Ishikawa (cell line): ENCODE measurements around the gene REPIN1.

ENCODE experiments used
- CEBPB ChIP-seq: IDR thresholded peaks from 2 replicates; pipeline ENCODE4 v1.6.1; 2012
- CREB1 ChIP-seq: IDR thresholded peaks from 2 replicates; pipeline ENCODE4 v1.6.1; 2012; ENCODE audit warnings: low read depth
- EGR1 ChIP-seq: IDR thresholded peaks from 2 replicates; pipeline ENCODE4 v1.6.1; 2012
- EP300 ChIP-seq: IDR thresholded peaks from 2 replicates; pipeline ENCODE4 v1.6.1; 2012; ENCODE audit warnings: borderline replicate concordance
- FOXM1 ChIP-seq: IDR thresholded peaks from 2 replicates; pipeline ENCODE4 v1.6.1; 2012; ENCODE audit warnings: low read depth, borderline replicate concordance
- NFIC ChIP-seq: IDR thresholded peaks from 2 replicates; pipeline ENCODE4 v1.6.1; 2012
- RAD21 ChIP-seq: IDR thresholded peaks from 2 replicates; pipeline ENCODE4 v1.6.1; 2012; ENCODE audit warnings: low read depth
- TAF1 ChIP-seq: IDR thresholded peaks from 2 replicates; pipeline ENCODE4 v1.6.1; 2012; ENCODE audit warnings: low read depth, mild to moderate bottlenecking
- TCF12 ChIP-seq: IDR thresholded peaks from 2 replicates; pipeline ENCODE4 v1.6.1; 2012; ENCODE audit warnings: low read depth
- TEAD4 ChIP-seq: IDR thresholded peaks from 2 replicates; pipeline ENCODE4 v1.6.1; 2012
- YY1 ChIP-seq: IDR thresholded peaks from 2 replicates; pipeline ENCODE4 v1.6.1; 2012; ENCODE audit warnings: low read depth
- ZBTB7A ChIP-seq: IDR thresholded peaks from 2 replicates; pipeline ENCODE4 v1.6.1; 2012; ENCODE audit warnings: low read depth
- TF ChIP-seq, protein P1 (sequence below): IDR thresholded peaks from 2 replicates; pipeline ENCODE4 v1.6.1; 2012
- TF ChIP-seq, protein P2 (sequence below): IDR thresholded peaks from 2 replicates; pipeline ENCODE4 v1.6.1; 2012; ENCODE audit warnings: low read depth, mild to moderate bottlenecking
- TF ChIP-seq, protein P3 (sequence below): IDR thresholded peaks from 2 replicates; pipeline ENCODE4 v1.6.1; 2012

The REPIN1 gene

DNA sequence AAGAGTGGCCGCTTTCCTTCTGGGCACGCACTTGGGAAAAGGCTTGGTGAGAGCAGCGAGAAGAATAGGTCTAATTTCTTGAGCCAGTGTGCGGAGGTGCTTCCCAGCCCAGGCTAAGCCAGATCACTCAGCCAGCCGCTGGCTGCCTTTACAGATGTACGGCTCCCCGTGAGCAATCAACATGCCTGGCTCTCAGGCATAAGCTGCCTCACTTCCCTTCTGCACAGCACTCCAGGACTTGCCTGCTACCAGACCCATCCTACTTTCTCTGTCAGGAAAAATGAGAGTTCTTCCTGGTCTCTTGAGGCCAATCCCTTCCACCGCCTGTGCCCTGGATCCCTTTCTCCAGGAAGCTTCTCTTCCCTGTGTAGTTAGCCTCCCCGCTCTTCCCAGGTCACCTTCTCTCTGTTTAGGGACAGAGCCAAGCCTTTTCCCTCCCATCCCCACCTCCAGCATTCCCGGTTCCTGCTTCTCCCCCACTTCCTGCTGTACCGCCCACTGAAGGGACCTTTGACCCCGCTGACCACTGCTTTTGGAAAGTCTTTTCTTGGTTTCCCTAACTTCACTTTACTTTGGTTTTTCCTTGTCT lies 44.2 kb upstream of the REPIN1 start:
- TF ChIP-seq, protein P1, sequence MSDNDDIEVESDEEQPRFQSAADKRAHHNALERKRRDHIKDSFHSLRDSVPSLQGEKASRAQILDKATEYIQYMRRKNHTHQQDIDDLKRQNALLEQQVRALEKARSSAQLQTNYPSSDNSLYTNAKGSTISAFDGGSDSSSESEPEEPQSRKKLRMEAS = no peak
- TF ChIP-seq ZBTB7A (no peak), FOXM1 (no peak), TEAD4 (no peak), TCF12 (no peak), CEBPB (no peak), EGR1 (no peak), EP300 (no peak), CREB1 (no peak), YY1 (no peak), NFIC (no peak), TAF1 (no peak), RAD21 (no peak)
- TF ChIP-seq, protein P2, sequence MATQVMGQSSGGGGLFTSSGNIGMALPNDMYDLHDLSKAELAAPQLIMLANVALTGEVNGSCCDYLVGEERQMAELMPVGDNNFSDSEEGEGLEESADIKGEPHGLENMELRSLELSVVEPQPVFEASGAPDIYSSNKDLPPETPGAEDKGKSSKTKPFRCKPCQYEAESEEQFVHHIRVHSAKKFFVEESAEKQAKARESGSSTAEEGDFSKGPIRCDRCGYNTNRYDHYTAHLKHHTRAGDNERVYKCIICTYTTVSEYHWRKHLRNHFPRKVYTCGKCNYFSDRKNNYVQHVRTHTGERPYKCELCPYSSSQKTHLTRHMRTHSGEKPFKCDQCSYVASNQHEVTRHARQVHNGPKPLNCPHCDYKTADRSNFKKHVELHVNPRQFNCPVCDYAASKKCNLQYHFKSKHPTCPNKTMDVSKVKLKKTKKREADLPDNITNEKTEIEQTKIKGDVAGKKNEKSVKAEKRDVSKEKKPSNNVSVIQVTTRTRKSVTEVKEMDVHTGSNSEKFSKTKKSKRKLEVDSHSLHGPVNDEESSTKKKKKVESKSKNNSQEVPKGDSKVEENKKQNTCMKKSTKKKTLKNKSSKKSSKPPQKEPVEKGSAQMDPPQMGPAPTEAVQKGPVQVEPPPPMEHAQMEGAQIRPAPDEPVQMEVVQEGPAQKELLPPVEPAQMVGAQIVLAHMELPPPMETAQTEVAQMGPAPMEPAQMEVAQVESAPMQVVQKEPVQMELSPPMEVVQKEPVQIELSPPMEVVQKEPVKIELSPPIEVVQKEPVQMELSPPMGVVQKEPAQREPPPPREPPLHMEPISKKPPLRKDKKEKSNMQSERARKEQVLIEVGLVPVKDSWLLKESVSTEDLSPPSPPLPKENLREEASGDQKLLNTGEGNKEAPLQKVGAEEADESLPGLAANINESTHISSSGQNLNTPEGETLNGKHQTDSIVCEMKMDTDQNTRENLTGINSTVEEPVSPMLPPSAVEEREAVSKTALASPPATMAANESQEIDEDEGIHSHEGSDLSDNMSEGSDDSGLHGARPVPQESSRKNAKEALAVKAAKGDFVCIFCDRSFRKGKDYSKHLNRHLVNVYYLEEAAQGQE = no peak
- TF ChIP-seq, protein P3, sequence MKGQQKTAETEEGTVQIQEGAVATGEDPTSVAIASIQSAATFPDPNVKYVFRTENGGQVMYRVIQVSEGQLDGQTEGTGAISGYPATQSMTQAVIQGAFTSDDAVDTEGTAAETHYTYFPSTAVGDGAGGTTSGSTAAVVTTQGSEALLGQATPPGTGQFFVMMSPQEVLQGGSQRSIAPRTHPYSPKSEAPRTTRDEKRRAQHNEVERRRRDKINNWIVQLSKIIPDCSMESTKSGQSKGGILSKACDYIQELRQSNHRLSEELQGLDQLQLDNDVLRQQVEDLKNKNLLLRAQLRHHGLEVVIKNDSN = no peak

DNA sequence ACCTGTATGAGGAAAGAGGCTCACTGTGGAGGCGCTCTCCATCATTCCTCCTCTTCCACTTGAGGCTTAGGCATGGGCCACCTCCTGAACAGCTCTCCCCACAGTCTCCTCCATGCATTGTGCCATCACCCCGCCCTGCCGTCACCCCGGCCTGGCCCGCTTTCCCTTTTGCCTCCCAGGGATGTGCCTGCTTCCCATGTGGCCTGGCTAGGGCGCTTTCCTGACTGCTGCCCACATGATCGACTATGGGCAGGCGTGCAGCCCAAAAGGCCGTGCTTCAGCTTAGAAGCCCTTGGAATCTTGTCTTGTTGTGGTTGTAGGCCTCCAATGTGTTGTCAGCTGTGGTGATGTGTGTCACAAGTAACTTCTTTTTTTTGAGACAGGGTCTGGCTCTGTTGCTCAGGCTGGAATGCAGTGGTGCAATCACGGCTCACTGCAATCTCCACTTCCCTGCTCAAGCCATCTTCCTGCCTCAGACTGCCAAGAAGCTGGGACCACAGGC lies 43.5 kb upstream of the REPIN1 start:
- TF ChIP-seq FOXM1 (no peak), CEBPB (no peak), TEAD4 (no peak), EP300 (no peak), YY1 (no peak), TCF12 (no peak), TAF1 (no peak), ZBTB7A (no peak)
- TF ChIP-seq, protein P2 = no peak

DNA sequence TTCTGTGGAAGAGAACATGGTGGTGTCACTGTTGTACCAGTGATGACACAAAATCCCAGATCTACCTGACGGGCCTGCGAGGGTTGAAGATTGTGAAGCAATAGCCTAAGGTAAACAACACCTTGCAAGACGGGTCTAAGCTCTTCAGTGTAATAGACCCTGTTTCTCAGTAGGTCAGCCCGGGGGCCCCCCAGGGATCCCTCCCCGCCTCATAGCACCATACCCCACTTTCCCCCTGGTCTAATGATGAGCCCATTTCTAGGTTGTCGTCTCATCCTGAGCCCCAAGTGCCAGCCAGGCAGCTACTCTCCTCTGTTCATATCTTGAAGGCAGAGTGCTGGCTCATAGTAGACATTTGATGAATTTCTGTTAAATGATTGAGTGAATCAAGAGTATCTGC lies 42.7 kb upstream of the REPIN1 start:
- TF ChIP-seq FOXM1 (no peak), EP300 (no peak), EGR1 (no peak), RAD21 (no peak), CREB1 (no peak), TEAD4 (no peak), NFIC (no peak), CEBPB (no peak), ZBTB7A (no peak), TCF12 (no peak), YY1 (no peak)
- TF ChIP-seq, protein P3 = no peak
- TF ChIP-seq, protein P2 = no peak

DNA sequence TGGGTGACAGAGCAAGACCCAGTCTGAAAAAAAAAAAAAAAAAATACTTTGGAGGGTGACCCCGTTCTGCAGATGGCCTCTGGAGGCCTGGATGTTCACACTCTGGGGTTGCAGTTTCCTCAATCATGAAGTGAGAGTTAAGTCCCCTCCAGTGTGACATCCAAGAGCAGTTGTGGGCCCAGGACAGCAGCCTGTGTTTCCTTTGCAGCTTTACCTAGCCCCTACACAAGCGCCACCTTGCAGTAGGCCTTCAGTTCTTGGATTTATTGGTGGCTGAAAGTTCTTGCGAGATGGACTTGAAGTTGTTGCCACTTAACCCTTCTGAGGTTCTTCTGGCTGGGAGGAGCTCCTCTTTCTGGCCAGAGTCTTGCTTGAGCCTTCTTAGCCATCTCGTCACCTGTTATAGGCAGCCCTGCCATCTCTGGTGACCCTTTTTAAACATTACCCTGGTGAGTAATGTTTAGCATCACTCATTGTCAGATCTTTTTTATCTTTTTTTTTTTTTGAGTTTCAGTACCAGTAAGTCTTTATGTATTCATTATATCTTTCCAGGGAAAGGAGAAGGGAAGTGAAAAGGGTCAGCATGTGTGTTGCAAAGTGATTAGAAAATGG lies 41.9 kb upstream of the REPIN1 start:
- no peak for TF ChIP-seq CEBPB
- TF ChIP-seq YY1 = no peak
- TF ChIP-seq, protein P2 = no peak
- no peak for TF ChIP-seq RAD21
- no peak for TF ChIP-seq TCF12
- no peak for TF ChIP-seq EP300
- no peak for TF ChIP-seq TEAD4
- no peak for TF ChIP-seq NFIC
- no peak for TF ChIP-seq FOXM1
- TF ChIP-seq, protein P1 = no peak
- no peak for TF ChIP-seq EGR1
- no peak for TF ChIP-seq TAF1
